Neural progenitor cell (in vitro differentiated cells): ENCODE results near the gene FAM120A.

Experiments
- EZH2phosphoT487 ChIP-seq: fragments of 200-600 bp; sonication (generic); IDR thresholded peaks from 2 replicates; pipeline ENCODE4 v1.6.1; 2017; ENCODE audit warnings: antibody characterized with exemption
- TF ChIP-seq, protein P1 (sequence below): fragments of 200-600 bp; sonication (generic); IDR thresholded peaks from 2 replicates; pipeline ENCODE4 v1.5.1; 2017; ENCODE audit warnings: antibody characterized with exemption, mild to moderate bottlenecking

DNA sequence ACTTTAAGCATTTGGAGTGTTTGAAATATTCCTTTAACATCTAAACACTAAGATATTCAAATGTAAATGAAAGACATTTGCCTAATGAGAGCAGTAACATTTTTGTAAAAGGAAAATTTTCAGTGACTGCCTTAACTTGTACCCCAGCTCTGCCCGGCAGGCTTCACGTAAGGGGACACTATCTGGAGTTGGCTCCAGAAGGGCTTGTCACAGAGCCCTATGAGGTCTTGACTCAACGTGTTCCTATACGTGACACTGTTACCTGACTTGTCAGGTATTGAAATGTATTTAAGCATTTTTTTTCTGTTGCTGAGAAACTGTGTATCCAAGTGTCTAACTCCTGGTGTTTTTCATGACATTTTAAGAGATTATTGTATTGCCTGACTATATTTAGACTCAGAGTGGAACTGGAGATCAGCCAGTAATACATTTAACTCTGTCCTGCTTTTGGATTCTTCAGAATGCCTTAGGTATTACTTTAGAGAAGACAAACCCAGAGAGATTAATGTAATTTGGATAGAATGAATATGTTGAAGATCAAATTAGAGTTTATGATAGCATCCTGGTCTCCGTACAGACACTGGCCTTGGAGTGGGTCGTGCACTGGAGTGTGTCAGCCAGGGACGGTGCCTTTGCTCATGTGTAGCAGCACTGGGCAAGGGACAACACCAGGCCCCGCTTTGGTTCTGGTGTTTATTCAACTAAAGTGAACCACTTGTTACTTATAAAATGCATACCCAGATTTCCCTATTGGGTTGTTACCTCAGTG, 90.3 kb downstream of the FAM120A start:
- TF ChIP-seq, protein P1, sequence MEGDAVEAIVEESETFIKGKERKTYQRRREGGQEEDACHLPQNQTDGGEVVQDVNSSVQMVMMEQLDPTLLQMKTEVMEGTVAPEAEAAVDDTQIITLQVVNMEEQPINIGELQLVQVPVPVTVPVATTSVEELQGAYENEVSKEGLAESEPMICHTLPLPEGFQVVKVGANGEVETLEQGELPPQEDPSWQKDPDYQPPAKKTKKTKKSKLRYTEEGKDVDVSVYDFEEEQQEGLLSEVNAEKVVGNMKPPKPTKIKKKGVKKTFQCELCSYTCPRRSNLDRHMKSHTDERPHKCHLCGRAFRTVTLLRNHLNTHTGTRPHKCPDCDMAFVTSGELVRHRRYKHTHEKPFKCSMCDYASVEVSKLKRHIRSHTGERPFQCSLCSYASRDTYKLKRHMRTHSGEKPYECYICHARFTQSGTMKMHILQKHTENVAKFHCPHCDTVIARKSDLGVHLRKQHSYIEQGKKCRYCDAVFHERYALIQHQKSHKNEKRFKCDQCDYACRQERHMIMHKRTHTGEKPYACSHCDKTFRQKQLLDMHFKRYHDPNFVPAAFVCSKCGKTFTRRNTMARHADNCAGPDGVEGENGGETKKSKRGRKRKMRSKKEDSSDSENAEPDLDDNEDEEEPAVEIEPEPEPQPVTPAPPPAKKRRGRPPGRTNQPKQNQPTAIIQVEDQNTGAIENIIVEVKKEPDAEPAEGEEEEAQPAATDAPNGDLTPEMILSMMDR: no peak
- no peak for TF ChIP-seq EZH2phosphoT487
